ENCODE results near the gene PITPNC1. TPM values are rescaled to one million over a fixed set of nuclear protein-coding genes. Genes with fewer than 3 reads are reported as not detected.

PITPNC1 gene
- total RNA-seq, 4 donors from 2014 or later: 1.9 to 12.4 (median 5.2) TPM

GRCh38 chr17:67679225-67679624 is 302.1 kb downstream of the PITPNC1 start:
- no peaks in the 10 kb centered on the region for H3K4me1 ChIP-seq
- H3K27ac ChIP-seq: no peak overlapping the region
- TF ChIP-seq POLR2A (IDR thresholded peaks at IDR 0.05) (no peak), CTCF (IDR thresholded peaks at IDR 0.05) (no peak)
- DNase-seq: no peak
- H3K27me3 ChIP-seq: no peaks in the 10 kb centered on the region
- peaks cover 0 to 3% (median 0%) of the 10 kb centered on the region in 3 donors for H3K36me3 ChIP-seq
- H3K4me3 ChIP-seq: no peak overlapping the region
- H3K9me3 ChIP-seq: no peaks in the 10 kb centered on the region

- Histone ChIP-seq H3K4me1 (no peaks in the 10 kb centered on the region), H3K27ac (no peak overlapping the region), H3K36me3 (peaks cover 0 to 3% (median 0%) of the 10 kb centered on the region in 3 donors), H3K9me3 (no peaks in the 10 kb centered on the region), H3K27me3 (no peaks in the 10 kb centered on the region), H3K4me3 (no peak overlapping the region)
- TF ChIP-seq POLR2A (IDR thresholded peaks at IDR 0.05) (no peak), CTCF (IDR thresholded peaks at IDR 0.05) (no peak)
- no peak for DNase-seq
Observed at GRCh38 chr17:67679721-67680120, 302.6 kb downstream of the PITPNC1 start.

DNA sequence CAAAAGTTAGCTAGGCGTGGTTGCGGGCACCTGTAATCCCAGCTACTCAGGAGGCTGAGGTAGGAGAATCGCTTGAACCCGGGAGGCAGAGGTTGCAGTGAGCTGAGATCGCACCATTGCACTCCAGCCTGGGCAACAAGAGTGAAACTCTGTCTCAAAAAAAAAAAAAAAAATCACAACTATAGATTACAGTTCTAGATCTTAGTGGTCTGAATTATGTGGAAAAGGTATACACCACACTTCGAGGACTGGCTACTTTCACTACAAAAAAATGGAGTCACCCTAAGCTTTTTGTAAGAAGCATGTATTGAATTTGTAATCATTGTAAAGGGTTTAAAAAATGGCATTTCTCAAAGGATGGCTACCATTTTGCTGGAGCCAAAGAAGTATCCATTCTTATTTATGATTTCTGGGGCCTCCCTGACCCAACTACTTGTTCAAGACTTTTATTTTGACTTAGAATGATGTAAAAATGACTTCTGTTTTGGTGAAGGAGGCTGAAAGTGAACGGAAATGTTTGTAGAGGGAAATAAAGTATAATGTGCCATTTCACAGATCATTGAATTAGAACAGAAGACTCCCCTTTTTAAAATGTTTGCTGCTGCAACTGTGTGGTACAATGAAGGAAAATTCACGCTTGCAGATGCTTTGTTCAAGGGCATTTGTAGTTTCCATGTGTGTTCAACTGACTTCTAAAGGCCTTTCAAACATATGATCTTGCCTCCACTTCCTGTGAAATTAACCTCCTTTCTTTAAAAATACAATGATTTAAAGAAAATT is 303.6 kb downstream of the PITPNC1 start:
- H3K4me1 ChIP-seq: no peaks in the 10 kb centered on the region
- H3K4me3 ChIP-seq: no peak overlapping the region
- H3K27me3 ChIP-seq: no peaks in the 10 kb centered on the region
- H3K36me3 ChIP-seq: peaks cover 0 to 3% (median 0%) of the 10 kb centered on the region in 3 donors
- no peaks in the 10 kb centered on the region for H3K9me3 ChIP-seq
- H3K27ac ChIP-seq: no peak overlapping the region
- no peak for DNase-seq
- no peak for TF ChIP-seq POLR2A (IDR thresholded peaks at IDR 0.05)
- TF ChIP-seq CTCF (IDR thresholded peaks at IDR 0.05): no peak

DNA sequence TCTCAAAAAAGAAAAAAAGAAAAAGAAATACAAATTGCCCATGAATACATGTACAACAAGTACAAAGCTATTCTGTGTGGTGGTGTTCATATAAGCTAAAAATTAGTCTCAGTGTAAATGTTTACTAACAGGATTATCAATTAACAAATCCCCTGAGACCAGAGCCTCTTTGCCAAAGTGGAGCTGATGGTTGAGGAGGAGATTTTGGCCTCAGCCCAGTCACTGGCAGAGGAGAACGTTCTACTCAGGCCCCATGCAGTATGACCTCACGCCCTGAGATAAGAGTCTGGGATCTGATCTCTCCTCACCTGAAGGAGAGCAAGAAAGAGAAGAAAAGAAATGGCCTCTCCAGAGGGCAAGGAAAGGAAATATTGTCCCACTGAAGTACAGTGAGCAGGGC is 305.1 kb downstream of the PITPNC1 start:
- TF ChIP-seq CTCF (IDR thresholded peaks at IDR 0.05) (no peak), POLR2A (IDR thresholded peaks at IDR 0.05) (no peak)
- Histone ChIP-seq H3K9me3 (no peaks in the 10 kb centered on the region), H3K27ac (no peak overlapping the region), H3K27me3 (no peaks in the 10 kb centered on the region), H3K4me3 (no peak overlapping the region), H3K36me3 (peaks cover 0 to 3% (median 0%) of the 10 kb centered on the region in 3 donors), H3K4me1 (no peaks in the 10 kb centered on the region)
- no peak for DNase-seq

DNA sequence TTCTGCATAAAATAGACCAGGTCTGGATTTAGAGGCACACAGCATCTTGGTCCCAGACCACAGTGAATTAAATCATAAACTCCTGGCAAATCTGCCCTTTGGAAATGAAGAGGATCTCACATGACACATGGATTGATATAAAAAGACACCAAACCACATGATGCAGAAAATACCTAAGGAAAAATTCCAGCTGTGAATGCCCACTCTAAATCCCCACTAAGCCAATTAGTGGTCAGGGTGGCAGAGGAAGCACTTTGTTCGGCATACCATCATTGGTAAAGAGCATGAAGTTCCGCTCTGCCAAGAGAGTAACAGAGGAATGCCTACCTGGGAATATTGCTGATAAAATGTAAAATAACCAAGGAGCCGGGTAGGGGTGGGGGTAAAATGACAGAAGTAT is 308.3 kb downstream of the PITPNC1 start:
- Histone ChIP-seq H3K27ac (no peak overlapping the region), H3K27me3 (no peaks in the 10 kb centered on the region), H3K36me3 (no peaks in the 10 kb centered on the region), H3K4me3 (no peak overlapping the region), H3K9me3 (no peaks in the 10 kb centered on the region), H3K4me1 (no peaks in the 10 kb centered on the region)
- DNase-seq: no peak
- TF ChIP-seq CTCF (IDR thresholded peaks at IDR 0.05) (no peak), POLR2A (IDR thresholded peaks at IDR 0.05) (no peak)

Measured in Peyer's patch (tissue), 4 donors.